Adrenal gland (tissue), 5 donors: Measurements from ENCODE around the gene RNF215.

Experiments used
- CTCF ChIP-seq, 6 experiments: fragments of 450-650 bp in 4 of 6; fragments of 200-600 bp in 2 of 6; sonication (generic) in 1 of 6; IDR thresholded peaks; 1 replicate in 5 of 6; 2 replicates in 1 of 6; pipeline versions ENCODE4 v1.5.1 to v1.8.0; 2016 to 2021; ENCODE audit warnings: antibody characterized with exemption in 6 of 6, mild to moderate bottlenecking in 2 of 6, moderate library complexity in 1 of 6
- POLR2A ChIP-seq, 2 donors: fragments of 450-650 bp; IDR thresholded peaks; one replicate each; pipeline ENCODE4 v1.6.1; 2017; ENCODE audit warnings: antibody characterized with exemption in 2 of 2, mild to moderate bottlenecking in 2 of 2, moderate library complexity in 1 of 2
- donor health status: DM: no; HTN: no; CAD: no.

GRCh38 chr22:30371981-30372380 is 15.2 kb downstream of the RNF215 start:
- no peak for TF ChIP-seq CTCF (IDR thresholded peaks at IDR 0.05)
- no peak for TF ChIP-seq POLR2A (IDR thresholded peaks at IDR 0.05)
